Fibroblast of lung (primary cell): Measurements from ENCODE around the gene SLC24A3.

Source experiments
- EZH2 ChIP-seq: IDR thresholded peaks from 2 replicates; pipeline ENCODE4 v1.5.1; 2012; ENCODE audit warnings: low read length, control low read depth, mild to moderate bottlenecking; ENCODE audit errors: missing control alignments
- TF ChIP-seq, protein P1 (sequence below), 2 donors: IDR thresholded peaks in 1 of 2; conservative IDR thresholded peaks in 1 of 2; 1 replicate in 1 of 2; 2 replicates in 1 of 2; pipeline ENCODE4 v1.5.1; 2011 to 2012; ENCODE audit warnings: low read length in 2 of 2, control low read depth in 1 of 2, inconsistent platforms in 1 of 2, low read depth in 1 of 2, mild to moderate bottlenecking in 1 of 2

DNA sequence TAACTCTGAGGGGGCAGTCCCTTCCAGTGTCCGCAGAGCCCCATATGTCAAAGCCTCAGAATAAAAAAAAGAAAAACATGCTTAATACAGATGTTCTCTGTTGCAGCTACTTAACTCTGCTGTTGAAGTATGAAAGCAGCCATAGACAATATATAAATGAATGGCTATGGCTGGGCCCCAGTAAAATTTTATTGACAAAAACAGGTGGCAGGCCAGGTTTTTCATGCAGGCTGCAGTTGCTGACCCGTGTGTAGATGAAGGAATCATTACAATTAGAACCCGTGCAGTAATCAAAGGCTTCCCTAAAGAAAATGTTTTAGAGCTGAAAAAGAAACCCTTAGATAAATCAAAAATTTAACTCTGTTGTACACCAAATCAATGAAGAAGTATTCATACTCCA is 532.7 kb downstream of the SLC24A3 start:
- TF ChIP-seq, protein P1, sequence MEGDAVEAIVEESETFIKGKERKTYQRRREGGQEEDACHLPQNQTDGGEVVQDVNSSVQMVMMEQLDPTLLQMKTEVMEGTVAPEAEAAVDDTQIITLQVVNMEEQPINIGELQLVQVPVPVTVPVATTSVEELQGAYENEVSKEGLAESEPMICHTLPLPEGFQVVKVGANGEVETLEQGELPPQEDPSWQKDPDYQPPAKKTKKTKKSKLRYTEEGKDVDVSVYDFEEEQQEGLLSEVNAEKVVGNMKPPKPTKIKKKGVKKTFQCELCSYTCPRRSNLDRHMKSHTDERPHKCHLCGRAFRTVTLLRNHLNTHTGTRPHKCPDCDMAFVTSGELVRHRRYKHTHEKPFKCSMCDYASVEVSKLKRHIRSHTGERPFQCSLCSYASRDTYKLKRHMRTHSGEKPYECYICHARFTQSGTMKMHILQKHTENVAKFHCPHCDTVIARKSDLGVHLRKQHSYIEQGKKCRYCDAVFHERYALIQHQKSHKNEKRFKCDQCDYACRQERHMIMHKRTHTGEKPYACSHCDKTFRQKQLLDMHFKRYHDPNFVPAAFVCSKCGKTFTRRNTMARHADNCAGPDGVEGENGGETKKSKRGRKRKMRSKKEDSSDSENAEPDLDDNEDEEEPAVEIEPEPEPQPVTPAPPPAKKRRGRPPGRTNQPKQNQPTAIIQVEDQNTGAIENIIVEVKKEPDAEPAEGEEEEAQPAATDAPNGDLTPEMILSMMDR (conservative IDR thresholded peaks at IDR 0.05 in 1 of 2, IDR thresholded peaks at IDR 0.05 in 1 of 2; ENCODE audit: low read depth in 1 of 2, low read length in 2 of 2), result no peak
- TF ChIP-seq EZH2, result no peak
